Measurements from ENCODE around the gene PDE5A.
"Not testable (repeated sequence)": the region's sequence is repeated elsewhere in the genome, so short reads cannot be mapped to it uniquely, and the experiment has no call there.

GRCh38 chr4:119469039-119469438, 159.6 kb downstream of the PDE5A start:
- not testable (repeated sequence) for TF ChIP-seq JUN (IDR thresholded peaks at IDR 0.05); CTCF (IDR thresholded peaks at IDR 0.05); RAD21 (conservative IDR thresholded peaks at IDR 0.05 in 1 of 2, IDR thresholded peaks at IDR 0.05 in 1 of 2); TP53 (CRISPR knock-in tag; IDR thresholded peaks at IDR 0.05); RFX5 (IDR thresholded peaks at IDR 0.05); EHMT2 (IDR thresholded peaks at IDR 0.05; ENCODE audit: low read depth); ATOH8 (CRISPR knock-in tag; IDR thresholded peaks at IDR 0.05; ENCODE audit: low read depth)

Data from A549 (cell line).